D721Med (cell line): ENCODE data around the gene HVCN1.

ENCODE experiments used
- DNase-seq: peaks from one replicate; pipeline ENCODE4 v3.0.0; 2011; ENCODE audit warnings: low spot score; ENCODE audit not compliant: insufficient read length
- FAIRE-seq: peaks from 2 replicates; lab custom pipeline; 2011; peaks lifted over from hg19 to GRCh38; lab: Jason Lieb, UNC
- TF ChIP-seq, protein P1 (sequence below): IDR thresholded peaks from 2 replicates; pipeline ENCODE4 v1.5.1; 2012; ENCODE audit warnings: mild to moderate bottlenecking, control low read depth; ENCODE audit not compliant: insufficient read depth; ENCODE audit errors: missing control alignments

The HVCN1 gene

DNA sequence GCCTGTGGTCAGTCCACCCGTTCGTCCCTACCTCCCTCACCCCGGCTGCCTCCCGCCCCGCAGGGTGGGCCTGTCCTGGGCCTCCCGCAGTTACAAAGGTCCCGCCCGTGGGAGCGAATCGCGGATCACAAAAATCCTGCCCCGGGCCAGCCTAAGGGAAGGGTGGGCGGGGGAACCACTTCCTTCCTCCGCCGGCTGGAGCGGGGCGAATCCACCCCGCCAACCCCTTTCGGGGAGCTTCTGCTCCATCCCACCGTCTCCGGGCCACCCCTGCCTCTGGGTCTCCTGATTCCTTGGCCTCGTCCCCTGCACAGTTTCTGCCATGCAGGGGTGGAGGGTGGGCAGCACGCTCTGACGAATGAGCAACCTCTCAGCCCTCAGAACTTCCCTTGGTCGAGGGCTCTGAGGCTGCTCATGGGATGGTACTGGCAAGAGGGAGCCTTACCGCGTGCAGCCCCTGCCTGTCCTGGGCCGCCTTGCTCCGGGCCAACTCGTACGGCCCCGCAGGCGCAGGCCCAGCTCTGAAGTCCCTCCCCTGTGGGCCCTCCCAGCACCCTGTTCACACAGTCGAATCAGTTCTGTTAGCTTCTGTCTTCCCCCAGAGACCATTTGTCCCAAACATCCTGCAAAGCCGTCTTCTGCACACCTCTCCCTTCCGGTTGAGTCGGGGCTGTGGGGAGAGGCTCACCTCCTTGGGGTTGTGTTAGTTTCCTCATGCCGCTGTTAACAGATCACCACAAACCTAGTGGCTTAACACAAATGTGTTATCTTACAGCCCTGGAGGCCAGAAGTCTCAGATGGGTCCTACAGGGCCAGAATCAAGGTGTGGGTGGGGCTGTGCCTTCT, 589 bp upstream of the HVCN1 start:
- DNase-seq (peak; percentile 42), FAIRE-seq (no peak)
- TF ChIP-seq, protein P1, sequence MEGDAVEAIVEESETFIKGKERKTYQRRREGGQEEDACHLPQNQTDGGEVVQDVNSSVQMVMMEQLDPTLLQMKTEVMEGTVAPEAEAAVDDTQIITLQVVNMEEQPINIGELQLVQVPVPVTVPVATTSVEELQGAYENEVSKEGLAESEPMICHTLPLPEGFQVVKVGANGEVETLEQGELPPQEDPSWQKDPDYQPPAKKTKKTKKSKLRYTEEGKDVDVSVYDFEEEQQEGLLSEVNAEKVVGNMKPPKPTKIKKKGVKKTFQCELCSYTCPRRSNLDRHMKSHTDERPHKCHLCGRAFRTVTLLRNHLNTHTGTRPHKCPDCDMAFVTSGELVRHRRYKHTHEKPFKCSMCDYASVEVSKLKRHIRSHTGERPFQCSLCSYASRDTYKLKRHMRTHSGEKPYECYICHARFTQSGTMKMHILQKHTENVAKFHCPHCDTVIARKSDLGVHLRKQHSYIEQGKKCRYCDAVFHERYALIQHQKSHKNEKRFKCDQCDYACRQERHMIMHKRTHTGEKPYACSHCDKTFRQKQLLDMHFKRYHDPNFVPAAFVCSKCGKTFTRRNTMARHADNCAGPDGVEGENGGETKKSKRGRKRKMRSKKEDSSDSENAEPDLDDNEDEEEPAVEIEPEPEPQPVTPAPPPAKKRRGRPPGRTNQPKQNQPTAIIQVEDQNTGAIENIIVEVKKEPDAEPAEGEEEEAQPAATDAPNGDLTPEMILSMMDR = no peak

DNA sequence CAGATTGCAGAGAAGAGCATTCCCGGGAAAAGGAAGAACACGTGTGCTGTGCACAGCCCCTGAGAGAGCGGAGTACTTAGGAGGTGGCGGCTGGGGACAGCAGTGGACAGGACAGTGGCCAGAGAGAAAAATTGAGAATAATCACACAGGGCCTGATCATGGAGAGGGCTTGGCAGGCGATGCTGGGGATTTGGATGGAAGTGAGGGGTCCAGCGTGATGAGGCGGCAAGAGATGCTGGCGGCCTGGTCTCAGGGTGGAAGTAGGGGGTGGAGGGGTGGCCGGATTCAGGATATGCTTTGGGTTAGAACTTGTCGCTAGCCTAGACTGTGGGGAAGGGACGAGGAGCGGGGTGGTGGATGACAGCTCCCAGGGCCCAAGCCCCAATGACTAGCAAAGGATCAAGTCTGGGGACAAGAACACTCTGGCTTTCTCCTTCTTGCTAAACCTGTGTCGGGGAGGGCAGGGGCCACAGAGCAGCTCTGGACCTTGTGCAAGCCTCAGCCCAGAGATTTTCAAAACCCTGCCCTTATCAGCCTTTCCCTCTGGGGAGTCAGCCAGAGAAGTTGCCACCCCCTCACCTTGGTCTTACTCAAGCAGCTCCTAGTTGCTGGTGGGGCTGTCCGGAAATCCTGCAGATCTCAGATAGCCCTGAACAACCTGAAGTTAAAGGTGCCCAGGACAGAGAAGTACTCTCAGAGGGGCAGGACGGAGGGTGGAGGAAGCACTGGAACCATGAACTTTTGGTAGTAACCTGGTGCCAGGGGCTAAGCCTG, 1.3 kb downstream of the HVCN1 start:
- TF ChIP-seq, protein P1 = no peak
- DNase-seq (no peak), FAIRE-seq (no peak)

DNA sequence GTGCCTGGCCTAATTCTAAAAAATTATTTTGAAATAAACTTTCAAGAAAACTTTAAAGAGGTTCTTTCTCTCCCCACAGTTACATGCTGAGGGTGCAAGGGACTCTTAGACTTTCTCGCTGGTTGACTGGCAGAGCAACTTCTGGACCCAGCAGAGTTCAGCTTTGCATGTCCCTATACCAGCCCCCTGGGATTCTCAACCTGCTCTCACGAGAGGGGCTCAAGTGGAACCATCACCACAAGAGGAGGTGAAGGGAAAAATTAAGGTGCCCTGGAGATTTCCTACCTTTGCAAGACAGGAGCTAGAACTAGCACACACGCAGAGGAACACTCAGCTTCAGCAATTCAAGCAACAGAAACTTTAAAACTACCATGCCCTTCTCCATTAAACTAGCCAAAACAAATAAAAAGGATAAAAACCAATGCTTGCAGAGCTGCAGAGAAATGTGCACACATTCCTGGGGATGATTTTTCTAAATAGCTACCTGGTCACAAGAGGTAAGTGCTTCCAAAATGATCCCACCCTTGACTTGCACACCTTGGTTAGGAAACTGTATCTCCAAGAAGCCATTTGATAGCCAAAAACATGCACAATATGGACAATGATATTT, 2.5 kb downstream of the HVCN1 start:
- FAIRE-seq = no peak
- DNase-seq = no peak
- TF ChIP-seq, protein P1 = no peak

DNA sequence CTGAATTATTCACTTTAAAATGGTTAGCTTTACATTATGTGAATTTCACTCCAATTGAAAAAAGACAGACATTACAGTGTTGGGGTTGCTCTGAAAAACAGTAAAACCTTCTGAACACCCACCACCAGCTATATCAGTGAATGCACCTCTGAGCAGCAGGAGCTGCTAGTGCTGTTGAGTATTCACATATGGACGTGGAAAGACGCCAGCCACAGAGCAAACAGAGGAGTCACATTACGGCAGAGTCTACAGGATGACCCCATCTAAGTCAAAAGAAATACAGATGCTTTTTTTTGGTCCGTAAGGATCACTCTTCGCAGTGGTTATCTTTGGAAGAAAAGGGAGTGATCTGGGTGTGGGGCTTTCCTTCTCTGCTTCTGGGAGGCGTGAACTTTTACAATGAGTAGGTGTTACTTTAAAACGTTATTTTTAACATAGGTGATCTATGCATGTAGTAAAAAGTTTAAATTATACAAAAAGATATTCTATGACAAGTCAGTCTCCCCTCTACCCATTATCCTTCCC, 4.5 kb downstream of the HVCN1 start:
- TF ChIP-seq, protein P1 = no peak
- no peak for FAIRE-seq

DNA sequence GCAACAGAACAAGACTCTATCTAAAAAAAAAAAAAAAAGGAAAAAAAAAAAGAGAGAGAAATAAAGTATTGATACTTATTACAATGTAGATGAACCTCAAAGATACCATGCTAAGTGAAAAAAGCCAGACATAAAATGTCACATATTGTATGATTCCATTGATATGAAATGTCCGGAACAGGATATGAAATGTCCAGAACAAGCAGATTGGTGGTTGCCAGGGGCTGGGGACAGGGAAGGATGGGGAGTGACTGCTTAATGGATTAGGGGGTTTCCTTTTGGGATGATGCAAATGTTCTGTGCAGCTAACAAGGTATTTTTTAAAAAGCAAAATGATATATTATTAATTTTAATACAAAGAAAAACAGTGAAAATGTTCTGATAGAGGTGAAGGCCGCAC, 5.0 kb downstream of the HVCN1 start:
- no peak for DNase-seq
- TF ChIP-seq, protein P1 = no peak
- no peak for FAIRE-seq

More for the DNA sequence above, 4.5 kb downstream of the HVCN1 start:
- no peak for DNase-seq

DNA sequence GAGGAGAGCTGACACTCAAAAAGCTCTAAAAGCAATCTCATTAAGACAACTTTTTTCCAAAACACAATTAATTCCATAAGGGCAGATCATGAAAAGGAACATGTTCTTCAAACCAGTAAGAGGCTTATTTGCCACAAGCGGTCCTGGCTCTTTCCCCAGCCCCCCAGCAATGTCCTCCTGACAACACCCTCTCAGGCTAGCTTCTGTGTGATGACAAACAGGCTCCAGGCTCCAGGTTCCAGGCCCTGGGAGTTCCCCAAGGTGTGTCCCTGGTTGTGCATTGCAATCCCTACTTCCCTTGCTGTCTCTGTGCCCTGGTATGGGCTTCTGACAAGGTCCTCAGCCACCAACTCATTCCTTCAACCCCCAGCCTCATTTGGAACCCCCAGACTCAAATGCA, 8.9 kb downstream of the HVCN1 start:
- no peak for DNase-seq
- FAIRE-seq = no peak
- TF ChIP-seq, protein P1 = no peak
